GM19324 (cell line): ENCODE data around the gene SMYD3.

ENCODE experiments used
- ATAC-seq: cut with Tn5 transposase; IDR thresholded peaks from one replicate; pipeline ENCODE4 v1.9.1; 2021; ENCODE audit warnings: mild to moderate bottlenecking, moderate library complexity; ENCODE audit not compliant: unreplicated experiment, low FRiP score

SMYD3 gene

GRCh38 chr1:246506674-246507481 lies at the start of gene SMYD3:
Gene SMYD3, minus strand, starts transcription at chr1:246507279.
- peak; percentile 90 for ATAC-seq

DNA sequence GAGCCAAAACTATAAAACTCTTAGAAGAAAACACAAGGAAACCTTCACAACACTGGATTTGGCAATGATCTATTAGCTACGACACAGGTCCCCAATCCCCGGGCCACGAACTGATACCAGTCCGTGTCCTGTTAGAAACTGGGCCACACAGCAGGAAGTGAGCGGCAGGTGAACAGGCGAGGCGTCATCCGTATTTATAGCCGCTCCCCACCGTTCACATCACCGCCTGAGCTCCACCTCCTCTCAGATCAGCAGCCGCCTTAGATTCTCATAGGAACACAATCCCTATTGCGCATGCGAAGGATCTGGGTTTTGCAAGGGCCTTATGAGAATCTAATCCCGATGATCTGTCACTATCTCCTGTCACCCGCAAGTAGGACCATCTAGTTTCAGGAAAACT lies 47.1 kb upstream of the SMYD3 start:
- no peak for ATAC-seq

- no peak for ATAC-seq
Observed at GRCh38 chr1:246552110-246552509, 45.0 kb upstream of the SMYD3 start.

DNA sequence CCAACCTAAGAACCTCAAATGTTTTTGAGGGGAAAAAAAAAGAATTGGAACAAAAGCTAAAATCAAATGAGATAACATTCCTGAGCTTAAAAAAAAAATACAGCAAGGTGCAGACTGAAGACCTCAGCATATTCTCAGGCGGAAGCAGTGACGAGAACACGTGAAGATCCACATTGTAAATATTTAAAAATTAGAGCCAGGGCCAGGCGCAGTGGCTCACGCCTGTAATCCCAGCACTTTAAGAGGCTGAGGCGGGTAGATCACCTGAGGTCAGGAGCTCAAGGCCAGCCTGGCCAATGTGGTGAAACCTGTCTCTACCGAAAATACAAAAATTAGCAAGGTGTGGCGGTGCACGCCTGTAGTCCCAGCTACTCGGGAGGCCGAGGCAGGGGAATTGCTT lies 43.3 kb upstream of the SMYD3 start:
- ATAC-seq: no peak

DNA sequence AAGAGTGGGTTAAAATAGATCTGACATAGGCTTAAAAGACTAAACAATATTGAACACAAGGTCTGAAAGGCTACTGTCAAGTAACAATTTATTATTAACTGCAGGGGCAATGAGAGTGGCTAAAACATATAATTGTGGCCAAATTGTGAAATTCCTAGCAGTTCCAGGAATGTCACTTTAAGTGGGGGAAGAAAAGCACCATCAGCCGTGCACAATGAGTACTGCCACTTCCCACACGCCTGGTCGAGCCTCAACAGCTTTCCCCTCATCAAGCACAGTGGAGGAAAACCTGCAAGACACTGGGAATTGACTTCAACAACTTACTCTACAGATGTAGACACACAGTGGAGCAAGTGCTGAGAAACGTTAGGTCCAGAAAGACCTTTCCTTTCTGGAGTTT lies 42.6 kb upstream of the SMYD3 start:
- no peak for ATAC-seq

- ATAC-seq: no peak
Observed at GRCh38 chr1:246544001-246544400, 36.9 kb upstream of the SMYD3 start.

GRCh38 chr1:246540738-246541491 lies 33.8 kb upstream of the SMYD3 start:
- no peak for ATAC-seq

GRCh38 chr1:246537887-246538286 lies 30.8 kb upstream of the SMYD3 start:
- no peak for ATAC-seq

DNA sequence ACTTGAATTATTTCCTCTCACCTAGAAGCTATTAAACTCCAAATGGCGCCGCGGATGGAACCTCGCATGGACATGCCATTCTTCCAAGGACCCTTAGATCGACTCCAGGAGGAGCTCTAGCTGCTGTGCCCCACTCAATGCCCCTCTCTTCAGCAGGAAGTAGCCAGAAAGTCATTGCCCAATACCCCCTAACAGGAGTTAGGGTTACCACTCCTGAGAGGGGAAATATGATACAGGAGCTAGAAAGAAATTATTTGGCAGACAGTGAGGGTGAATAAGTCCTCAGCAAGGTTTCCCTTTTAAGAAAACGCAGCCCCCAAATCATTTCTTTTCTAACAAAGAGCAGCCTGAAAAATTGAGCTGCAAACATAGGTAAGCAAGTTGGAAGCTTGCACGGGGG lies 30.4 kb upstream of the SMYD3 start:
- ATAC-seq: no peak

DNA sequence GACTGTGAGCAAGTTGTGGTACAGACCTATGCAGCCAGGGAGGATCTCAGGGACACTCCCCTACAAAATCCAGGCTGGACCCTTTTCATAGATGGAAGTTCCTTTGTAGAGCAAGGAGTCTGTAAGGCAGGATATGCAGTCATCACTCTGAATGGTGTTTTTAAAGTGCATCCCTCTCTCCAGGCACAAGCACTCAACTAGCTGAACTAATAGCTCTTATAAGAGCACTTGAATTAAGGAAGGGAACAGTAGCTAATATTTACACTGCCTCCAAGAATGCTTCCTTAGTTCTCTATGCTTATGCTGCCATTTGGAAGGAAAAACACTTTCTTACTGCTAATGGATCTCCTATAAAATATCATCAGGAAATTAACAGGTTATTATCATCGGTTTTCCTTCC lies 27.0 kb upstream of the SMYD3 start:
- ATAC-seq: no peak

DNA sequence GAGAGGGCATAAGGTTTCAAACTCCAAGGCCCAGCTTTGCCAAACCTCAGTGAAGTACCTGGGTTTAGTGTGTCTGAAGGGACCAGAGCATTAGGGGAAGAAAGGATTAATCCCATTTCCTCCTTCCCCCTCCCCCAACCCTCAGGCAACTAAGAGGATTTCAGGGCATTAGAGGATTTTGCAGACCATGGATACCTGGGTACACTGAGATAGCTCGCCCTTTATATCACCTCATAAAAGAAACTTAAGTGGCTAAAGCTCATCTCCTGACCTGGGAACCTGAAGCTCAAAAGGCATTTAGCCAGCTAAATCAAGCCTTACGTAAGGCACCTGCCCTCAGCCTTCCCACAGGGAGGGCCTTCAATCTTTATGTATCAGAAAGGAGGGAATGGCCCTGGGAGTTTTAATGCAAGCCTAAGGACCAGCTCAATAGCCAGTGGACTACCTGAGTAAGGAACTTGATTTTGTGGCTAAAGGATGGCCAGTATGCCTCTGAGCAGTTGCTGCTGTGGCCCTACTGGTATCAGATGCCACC lies 26.4 kb upstream of the SMYD3 start:
- no peak for ATAC-seq

- no peak for ATAC-seq
Observed at GRCh38 chr1:246532519-246532918, 25.4 kb upstream of the SMYD3 start.

DNA sequence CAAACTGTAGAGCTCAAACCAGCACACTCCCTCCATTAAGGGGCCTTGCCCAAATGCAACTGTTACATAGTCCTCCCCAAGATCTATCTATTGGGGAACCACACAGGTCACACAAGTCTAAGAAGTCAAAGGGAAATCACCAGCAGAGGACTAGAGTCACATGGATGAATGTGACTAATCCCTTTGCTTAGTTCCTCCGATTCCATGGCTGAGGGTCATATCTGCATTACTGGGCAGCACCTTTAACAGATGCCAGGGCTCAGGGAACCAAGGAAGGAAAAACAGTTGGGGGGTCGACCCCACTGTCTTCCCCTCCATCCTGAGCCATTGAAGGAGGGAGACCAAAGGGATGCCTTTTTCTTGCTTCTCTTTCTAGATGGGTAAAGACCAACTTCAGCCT lies 23.4 kb upstream of the SMYD3 start:
- no peak for ATAC-seq

DNA sequence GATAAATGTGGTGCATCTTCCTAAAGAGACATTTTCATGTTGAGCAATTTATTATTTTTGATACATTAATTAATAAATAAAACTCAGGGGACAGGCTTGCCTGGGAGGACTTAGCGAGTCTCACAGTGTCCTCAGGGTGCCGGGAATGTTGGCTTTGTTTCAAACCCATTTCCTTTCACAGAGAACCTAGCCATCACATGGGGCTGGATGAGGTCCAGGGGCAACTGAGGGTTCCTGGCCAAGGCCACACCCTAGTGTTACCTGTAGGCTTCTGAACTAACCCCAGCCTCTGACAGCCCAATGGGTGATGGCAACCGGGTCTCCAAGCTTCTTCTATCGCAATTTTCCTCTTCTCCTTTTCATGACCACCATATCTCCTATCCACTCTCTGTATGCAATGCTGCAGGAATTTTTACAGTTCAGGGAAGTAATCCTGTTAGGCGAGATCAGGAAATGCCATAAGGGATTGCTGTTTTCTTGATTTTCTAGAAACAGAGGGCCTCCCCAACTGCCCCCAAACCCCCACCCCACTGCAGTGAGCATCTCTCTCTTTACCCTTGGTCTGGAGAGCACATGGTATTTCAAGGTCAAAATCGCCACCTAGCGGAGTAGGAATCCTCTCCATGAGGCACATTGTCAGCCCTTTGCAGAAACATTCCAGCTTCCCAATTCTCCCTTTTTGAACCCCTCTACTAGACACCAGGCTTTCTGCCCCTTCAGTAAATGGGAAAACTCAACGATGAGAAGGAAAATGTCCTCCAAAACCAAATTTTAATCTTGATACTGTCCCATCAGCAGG lies 22.1 kb upstream of the SMYD3 start:
- ATAC-seq: no peak

- ATAC-seq: no peak
Observed at GRCh38 chr1:246527402-246528088, 20.5 kb upstream of the SMYD3 start.

DNA sequence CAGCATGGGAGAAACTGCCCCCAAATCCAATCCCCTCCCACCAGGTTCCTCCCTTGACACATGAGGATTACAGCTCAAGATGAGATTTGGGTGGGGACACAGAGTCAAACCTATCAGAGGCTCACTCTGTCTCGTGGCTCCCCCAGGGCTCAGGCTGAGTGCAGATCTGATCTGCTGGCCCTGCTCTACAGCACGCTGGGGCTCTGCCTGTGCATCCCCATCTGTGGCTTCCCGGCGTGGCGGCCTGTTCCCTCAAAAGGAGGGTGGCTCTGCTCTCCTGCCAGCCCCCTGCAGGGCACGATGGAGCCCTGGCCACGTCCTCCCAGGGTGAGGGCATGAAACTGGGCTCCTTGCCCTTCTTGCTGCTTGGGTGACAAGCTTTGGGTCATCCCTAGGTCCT lies 19.8 kb upstream of the SMYD3 start:
- ATAC-seq: no peak

- no peak for ATAC-seq
Observed at GRCh38 chr1:246526380-246526779, 19.3 kb upstream of the SMYD3 start.

GRCh38 chr1:246519514-246519913 lies 12.4 kb upstream of the SMYD3 start:
- ATAC-seq: no peak

- ATAC-seq: no peak
Observed at GRCh38 chr1:246518456-246519205, 11.6 kb upstream of the SMYD3 start.

DNA sequence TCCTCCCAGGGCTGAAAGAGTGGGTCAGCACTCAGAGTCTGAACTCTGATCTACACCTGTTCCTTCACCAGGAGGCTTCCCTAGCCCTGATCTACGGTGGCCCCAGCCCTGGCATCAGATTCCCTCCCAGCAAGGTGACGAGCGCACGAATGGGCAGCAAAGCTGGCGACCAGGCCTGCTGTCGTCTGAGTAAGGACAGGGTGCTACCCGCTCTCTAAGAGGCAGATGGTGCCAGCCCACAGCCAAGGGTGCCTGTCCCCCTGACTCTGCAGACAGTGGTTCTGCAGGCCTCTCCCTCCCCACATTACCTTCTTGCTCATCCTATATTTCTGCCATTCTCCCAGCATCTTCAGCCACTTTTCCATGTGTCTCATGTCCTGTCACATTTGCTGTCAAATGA lies 10.3 kb upstream of the SMYD3 start:
- no peak for ATAC-seq
